Activated T-cell treated with anti-CD3 and anti-CD28 coated beads, Interleukin-2, amount 50 U/mL, for 24 hours (primary cell): ENCODE results near the gene PFKL.
"Not testable (repeated sequence)": the region's sequence is repeated elsewhere in the genome, so short reads cannot be mapped to it uniquely, and the experiment has no call there.

Experiments used
- DNase-seq: peaks from one replicate; pipeline ENCODE4 v3.0.0-alpha.2; 2020
- H3K27ac Mint-ChIP-seq: 2 replicates; pipeline ENCODE4 v1.8.0; 2020; ENCODE audit warnings: mild to moderate bottlenecking, mixed read lengths
- H3K27me3 Mint-ChIP-seq: 2 replicates; pipeline ENCODE4 v1.8.0; 2020; ENCODE audit warnings: mixed read lengths
- H3K36me3 Mint-ChIP-seq: 2 replicates; pipeline ENCODE4 v1.8.0; 2020; ENCODE audit warnings: low read depth, mixed read lengths
- H3K4me1 Mint-ChIP-seq: 2 replicates; pipeline ENCODE4 v1.8.0; 2020; ENCODE audit warnings: low read depth, mixed read lengths
- H3K4me3 Mint-ChIP-seq: 2 replicates; pipeline ENCODE4 v1.8.0; 2020; ENCODE audit warnings: mild to moderate bottlenecking, moderate library complexity, mixed read lengths
- H3K9me3 Mint-ChIP-seq: 2 replicates; pipeline ENCODE4 v1.8.0; 2020; ENCODE audit warnings: mixed read lengths

PFKL gene

DNA sequence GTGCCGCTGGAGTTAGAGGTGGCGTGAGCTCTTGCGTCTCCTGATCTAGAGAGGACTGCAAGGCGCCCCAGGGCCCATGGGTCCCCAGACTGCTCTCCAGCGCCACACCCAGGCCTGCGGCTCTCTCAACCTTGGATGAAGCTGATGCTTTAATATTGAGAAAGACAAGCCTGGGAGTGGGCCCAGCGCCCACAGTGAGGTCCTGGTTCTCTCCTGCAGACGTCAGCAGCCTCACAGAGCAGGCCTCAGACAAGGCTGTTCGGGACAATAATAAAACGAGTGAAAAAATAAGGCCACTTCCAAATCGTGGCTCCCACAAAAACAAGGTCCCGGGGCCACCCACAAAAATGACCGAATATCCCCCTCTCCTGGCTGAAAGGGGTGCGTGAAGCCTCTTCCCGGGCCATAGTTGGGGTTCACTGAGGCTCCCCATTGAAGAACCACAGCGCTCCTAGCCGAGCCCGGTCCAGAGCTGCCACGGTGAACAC is 32.2 kb upstream of the PFKL start:
- H3K27me3 Mint-ChIP-seq: no peaks in the 10 kb centered on the region
- no peak for DNase-seq
- no peaks in the 10 kb centered on the region for H3K36me3 Mint-ChIP-seq

DNA sequence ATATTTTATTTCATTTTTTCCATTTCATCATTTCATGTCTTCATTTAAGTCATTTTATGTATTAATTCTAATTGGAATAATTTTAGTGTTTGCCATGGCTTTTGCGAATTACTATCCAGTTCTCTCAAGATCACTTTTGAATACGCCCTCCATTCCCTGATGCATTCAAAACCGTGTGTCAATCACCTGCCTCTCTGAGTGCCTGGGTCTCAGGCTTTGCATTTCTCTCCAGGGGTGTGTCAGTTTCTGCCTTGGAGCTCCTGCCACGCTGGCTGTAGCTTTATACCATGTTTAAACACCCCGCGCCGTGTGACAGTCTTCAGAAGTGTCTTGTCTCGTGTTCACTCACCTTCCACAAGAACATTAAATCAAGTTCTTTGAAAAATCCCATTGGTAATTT is 30.8 kb upstream of the PFKL start:
- Mint-ChIP-seq H3K9me3 (no peaks in the 10 kb centered on the region), H3K4me3 (no peak overlapping the region), H3K4me1 (no peaks in the 10 kb centered on the region), H3K27me3 (no peaks in the 10 kb centered on the region), H3K27ac (no peak overlapping the region), H3K36me3 (no peaks in the 10 kb centered on the region)
- no peak for DNase-seq

More for the DNA sequence above, 32.2 kb upstream of the PFKL start:
- Mint-ChIP-seq H3K9me3 (no peaks in the 10 kb centered on the region), H3K4me1 (no peaks in the 10 kb centered on the region), H3K4me3 (no peak overlapping the region), H3K27ac (no peak overlapping the region)

DNA sequence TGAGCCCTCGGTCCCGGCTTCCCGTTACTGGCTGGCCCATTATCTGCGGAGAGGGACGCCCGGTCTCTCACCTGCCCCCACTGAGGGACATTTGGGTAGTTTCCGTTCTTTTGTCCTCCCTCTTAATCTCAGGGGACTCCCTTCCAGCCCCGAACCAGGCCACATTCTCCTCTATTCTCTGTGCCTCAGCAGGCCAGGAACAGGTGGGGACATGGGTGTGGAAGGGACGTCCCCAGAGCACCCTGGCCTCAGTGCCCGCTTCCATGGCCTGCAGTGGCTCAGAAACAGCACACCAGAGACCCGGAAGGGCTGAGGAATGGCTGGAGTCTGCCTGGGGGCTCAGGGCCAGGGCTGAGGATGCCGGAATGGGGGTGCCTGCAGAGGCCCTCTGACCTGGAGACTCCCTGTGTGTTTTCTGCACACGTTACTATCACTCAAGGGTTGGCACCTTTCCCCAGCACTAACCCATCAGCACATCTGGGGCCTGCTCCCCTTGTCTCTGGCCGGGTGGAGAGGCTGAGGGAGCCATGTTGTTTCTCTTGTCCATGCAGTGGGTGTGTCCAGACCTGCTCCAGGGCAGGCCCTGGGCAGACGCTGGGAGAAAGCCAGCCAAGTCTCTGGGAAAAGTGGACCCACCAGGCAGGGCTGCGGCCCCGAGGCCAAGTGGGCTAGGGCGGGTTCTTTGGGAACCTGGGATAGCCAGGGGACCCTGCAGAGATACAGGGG is 28.1 kb upstream of the PFKL start:
- no peak for DNase-seq
- Mint-ChIP-seq H3K27ac (no peak overlapping the region), H3K9me3 (no peaks in the 10 kb centered on the region), H3K4me1 (no peaks in the 10 kb centered on the region), H3K27me3 (no peaks in the 10 kb centered on the region), H3K36me3 (no peaks in the 10 kb centered on the region), H3K4me3 (no peak overlapping the region)

DNA sequence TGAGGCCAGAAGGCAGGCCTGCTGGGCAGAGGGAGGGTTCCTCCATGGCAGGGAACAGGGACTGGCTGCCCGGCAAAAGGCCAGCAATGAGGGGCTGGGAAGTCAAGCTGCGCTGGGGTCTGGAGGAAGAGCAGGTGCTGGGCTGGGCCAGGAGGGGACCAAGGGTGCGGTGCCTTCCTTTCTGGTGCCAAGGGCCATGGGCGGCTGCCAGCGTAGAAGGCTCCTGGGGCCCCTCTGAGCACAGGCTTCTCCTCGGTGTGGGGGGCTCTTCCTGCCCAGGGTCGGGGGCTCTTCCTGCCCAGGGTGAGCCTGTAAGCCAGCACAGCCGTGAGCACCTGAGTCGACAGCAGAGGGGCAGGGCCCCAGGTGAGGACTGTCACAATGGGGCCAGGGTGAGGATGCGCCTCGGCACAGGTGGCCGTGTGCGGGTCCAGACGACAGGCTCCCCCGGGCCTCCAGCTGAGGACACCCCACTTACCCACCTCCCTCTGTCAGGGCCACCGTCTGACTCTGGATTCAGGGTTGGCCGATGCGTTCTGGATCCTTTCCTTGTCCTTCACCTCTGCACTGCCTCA is 27.5 kb upstream of the PFKL start:
- Mint-ChIP-seq H3K27me3 (no peaks in the 10 kb centered on the region), H3K9me3 (no peaks in the 10 kb centered on the region), H3K4me1 (no peaks in the 10 kb centered on the region), H3K36me3 (no peaks in the 10 kb centered on the region), H3K27ac (no peak overlapping the region), H3K4me3 (no peak overlapping the region)
- no peak for DNase-seq

DNA sequence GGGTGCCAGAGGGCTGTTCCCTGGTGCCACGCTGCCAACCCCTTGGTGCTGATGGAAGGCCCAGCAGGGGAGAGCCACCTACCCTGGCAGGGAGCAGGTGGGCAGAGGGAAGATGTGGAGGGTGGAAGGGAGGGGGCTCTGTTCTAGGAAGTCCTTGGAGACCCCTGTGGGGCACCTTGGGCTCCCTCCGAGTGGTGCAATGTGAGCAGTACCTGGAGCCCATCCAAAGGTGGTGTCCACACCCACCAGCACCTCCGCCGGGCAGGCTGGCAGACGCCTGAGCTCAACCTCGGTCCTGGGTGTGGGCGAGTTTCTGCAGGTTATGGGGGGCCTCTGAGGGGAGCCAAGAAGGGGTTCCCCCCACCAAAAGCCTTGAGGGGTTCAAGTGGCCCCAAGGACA is 26.8 kb upstream of the PFKL start:
- H3K9me3 Mint-ChIP-seq: no peaks in the 10 kb centered on the region
- H3K4me1 Mint-ChIP-seq: no peaks in the 10 kb centered on the region
- no peaks in the 10 kb centered on the region for H3K36me3 Mint-ChIP-seq
- DNase-seq: no peak
- H3K4me3 Mint-ChIP-seq: no peak overlapping the region
- H3K27ac Mint-ChIP-seq: no peak overlapping the region
- no peaks in the 10 kb centered on the region for H3K27me3 Mint-ChIP-seq

DNA sequence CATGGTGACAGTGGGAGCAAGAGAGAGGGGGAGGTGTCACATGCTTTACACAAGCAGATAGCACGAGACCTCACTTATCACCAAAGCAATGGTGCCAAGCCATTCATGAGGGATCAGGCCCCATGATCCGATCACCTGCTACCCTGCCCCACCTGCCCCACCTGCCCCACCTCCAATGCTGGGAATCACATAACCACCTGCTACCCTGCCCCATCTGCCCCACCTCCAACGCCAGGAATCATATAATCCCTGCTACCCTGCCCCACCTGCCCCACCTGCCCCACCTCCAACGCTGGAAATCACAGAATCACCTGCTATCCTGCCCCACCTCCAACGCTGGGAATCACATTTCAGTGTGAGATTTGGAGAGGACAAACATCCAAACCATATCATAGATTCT is 24.8 kb upstream of the PFKL start:
- no peak overlapping the region for H3K27ac Mint-ChIP-seq
- no peak for DNase-seq
- H3K27me3 Mint-ChIP-seq: no peaks in the 10 kb centered on the region
- no peak overlapping the region for H3K4me3 Mint-ChIP-seq
- no peaks in the 10 kb centered on the region for H3K36me3 Mint-ChIP-seq
- no peaks in the 10 kb centered on the region for H3K4me1 Mint-ChIP-seq
- H3K9me3 Mint-ChIP-seq: no peaks in the 10 kb centered on the region

DNA sequence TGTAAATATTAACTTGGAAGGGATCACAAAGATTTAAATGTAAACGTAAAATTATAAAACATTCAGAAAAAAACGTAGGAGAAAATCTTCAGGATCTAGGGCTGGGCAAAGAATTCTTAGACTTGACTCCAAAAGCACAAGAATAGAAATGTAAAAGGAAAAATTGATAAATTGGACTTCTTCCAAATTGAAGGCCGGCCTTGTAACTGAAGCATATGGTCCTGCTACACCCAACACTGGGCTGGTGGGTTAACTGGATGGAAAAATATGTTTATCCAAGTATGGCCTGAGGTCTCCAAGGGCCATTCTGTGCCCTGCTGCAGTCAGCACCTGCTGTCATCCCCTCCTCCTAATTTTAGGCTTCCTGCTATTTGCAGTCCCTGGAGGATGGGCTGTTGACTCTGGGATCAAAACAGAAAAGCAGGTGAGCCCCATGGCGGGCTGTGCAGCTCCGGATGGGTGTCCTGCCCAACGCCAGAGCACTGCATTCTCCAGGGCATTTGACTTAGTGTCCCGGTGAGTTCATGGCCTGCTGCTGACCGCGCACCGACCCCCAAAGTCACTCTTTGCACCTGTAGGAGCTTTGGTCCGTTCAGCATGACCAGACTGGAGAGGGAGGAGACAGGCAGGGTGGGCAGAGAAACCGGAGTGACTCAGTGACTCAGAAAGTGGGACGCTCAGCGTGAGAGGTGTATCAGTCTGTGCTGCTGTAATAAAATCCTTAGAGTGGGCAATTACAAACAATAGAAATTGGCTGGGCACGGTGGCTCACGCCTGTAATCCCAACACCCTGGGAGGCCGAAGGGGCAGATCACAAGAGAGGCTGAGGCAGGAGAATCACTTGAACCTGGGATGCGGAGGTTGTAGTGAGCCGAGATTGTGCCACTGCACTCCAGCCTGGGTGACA is 20.2 kb upstream of the PFKL start:
- H3K9me3 Mint-ChIP-seq: no peaks in the 10 kb centered on the region
- no peaks in the 10 kb centered on the region for H3K36me3 Mint-ChIP-seq
- no peak for DNase-seq
- H3K4me3 Mint-ChIP-seq: no peak overlapping the region
- H3K27ac Mint-ChIP-seq: no peak overlapping the region
- H3K4me1 Mint-ChIP-seq: no peaks in the 10 kb centered on the region
- H3K27me3 Mint-ChIP-seq: no peaks in the 10 kb centered on the region

DNA sequence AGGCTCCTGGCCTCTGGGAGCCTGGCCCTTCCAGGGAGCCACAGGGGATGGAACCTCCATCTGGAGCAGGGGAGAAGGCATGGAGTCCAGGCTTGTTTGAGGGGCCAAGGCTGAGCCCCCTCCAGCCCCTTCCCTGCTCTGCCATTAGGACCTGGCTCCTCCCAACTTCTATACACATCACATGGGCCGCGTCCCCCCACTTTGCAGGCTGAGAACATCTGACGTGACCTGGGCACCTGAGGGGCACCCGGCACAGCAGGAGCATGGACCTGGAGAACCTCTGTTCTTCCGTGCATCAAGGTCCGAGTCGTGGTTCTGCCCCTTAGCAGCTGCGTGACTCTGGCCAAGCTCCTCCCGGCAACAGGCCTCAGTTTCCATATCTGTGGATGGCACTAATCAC is 18.1 kb upstream of the PFKL start:
- Mint-ChIP-seq H3K9me3 (no peaks in the 10 kb centered on the region), H3K27ac (no peak overlapping the region), H3K4me1 (no peaks in the 10 kb centered on the region), H3K4me3 (no peak overlapping the region), H3K27me3 (no peaks in the 10 kb centered on the region), H3K36me3 (no peaks in the 10 kb centered on the region)
- DNase-seq: no peak

DNA sequence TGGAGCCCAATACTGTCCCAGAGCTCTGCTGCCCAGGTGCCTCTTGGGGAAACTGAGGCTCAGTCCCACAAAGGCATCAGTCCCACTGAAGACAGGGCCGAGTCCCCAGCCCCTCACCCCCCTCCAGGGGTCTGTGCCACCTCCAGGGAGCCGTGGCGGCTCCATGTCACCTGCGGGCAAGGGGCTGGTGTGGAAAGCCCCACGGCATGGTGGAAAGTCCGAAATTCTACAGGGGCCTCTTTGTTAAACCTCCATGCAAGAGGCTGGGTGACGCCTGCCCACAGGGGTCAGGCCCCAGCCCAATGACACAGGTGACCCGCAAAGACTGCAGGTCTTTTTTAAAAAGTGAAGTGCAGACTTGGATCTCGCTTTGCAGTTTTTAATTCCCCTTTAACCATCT is 17.5 kb upstream of the PFKL start:
- H3K36me3 Mint-ChIP-seq: no peaks in the 10 kb centered on the region
- H3K27me3 Mint-ChIP-seq: no peaks in the 10 kb centered on the region
- no peaks in the 10 kb centered on the region for H3K9me3 Mint-ChIP-seq
- no peaks in the 10 kb centered on the region for H3K4me1 Mint-ChIP-seq
- no peak overlapping the region for H3K27ac Mint-ChIP-seq
- no peak overlapping the region for H3K4me3 Mint-ChIP-seq
- no peak for DNase-seq

DNA sequence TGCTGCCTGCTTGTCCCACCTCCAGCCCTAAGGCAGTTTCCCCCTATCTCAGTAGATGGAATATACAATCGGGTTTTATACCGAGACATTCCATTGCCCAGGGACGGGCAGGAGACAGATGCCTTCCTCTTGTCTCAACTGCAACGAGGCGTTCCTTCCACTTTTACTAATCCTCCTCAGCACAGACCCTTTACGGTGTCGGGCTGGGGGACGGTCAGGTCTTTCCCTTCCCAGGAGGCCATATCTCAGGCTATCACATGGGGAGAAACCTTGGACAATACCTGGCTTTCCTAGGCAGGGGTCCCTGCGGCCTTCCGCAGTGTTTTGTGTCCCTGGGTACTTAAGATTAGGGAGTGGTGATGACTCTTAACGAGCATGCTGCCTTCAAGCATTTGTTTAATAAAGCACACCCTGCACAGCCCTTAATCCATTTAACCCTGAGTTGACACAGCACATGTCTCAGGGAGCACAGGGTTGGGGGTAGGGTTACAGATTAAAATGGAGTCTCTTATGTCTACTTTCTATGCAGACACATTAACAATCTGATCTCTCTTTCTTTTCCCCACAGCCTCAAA is 16.6 kb upstream of the PFKL start:
- H3K36me3 Mint-ChIP-seq, H3K4me3 Mint-ChIP-seq, DNase-seq, H3K9me3 Mint-ChIP-seq, H3K4me1 Mint-ChIP-seq, H3K27me3 Mint-ChIP-seq, H3K27ac Mint-ChIP-seq: not testable (repeated sequence)

DNA sequence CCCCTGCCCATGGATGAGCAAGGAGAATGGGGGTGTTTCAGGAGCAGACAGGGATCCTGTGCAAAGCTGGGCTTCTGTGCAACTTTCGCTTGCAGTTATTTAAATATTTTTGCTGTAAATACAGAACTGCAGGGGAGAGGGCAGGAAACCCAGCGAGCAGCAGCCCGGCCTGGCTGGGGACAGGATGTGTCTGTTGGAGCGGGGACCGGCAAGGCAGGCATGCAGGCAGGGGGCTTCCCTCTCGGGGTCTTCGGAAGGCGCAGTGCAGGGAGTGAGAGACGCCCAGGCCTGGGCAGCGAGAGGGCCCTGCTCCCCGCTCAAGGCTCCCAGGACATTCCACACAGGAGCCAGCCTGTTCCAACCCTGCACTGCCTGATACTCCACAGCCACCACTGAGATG is 15.9 kb upstream of the PFKL start:
- Mint-ChIP-seq H3K4me1 (no peaks in the 10 kb centered on the region), H3K27ac (no peak overlapping the region), H3K9me3 (no peaks in the 10 kb centered on the region), H3K4me3 (no peak overlapping the region), H3K36me3 (no peaks in the 10 kb centered on the region), H3K27me3 (no peaks in the 10 kb centered on the region)
- DNase-seq: no peak

DNA sequence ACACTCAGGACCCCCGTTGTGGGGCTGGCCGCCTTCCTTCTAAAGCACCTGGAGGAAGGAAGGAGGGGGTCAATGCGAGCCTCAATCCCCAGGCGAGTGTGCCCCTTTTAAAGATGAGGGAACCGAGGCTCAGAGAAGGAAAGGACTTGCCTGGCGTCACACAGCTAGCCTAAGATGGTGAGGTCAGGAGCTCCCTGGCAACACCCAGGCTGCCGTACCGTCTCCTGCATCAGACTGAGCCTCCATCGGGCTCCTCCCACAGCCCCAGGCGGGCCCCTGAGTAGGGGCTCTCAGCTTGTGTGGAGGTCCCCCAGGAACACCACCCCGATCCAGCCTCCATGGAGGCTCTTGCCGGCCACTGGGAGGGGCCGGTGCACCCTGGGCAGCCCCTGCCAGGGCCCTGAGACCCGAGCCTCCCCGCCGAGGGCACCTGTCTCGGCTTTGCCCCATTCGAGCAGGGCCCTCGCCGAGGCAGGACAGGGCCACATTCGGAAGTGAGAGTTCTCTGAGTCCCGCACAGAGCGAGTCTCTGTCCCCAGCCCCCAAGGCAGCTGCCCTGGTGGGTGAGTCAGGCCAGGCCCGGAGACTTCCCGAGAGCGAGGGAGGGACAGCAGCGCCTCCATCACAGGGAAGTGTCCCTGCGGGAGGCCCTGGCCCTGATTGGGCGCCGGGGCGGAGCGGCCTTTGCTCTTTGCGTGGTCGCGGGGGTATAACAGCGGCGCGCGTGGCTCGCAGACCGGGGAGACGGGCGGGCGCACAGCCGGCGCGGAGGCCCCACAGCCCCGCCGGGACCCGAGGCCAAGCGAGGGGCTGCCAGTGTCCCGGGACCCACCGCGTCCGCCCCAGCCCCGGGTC is 14.5 kb upstream of the PFKL start, which contains the start of gene AIRE:
AIRE (plus strand) TSS at position 739 of the 855 bp plus-strand sequence. CDS start 131 bp downstream, outside the sequence.
- H3K36me3 Mint-ChIP-seq: no peaks in the 10 kb centered on the region
- no peaks in the 10 kb centered on the region for H3K4me1 Mint-ChIP-seq
- no peak within 1 kb of the TSS for H3K4me3 Mint-ChIP-seq
- DNase-seq: no peak
- H3K9me3 Mint-ChIP-seq: no peaks in the 10 kb centered on the region
- H3K27me3 Mint-ChIP-seq: no peaks in the 10 kb centered on the region
- H3K27ac Mint-ChIP-seq: no peak within 1 kb of the TSS

DNA sequence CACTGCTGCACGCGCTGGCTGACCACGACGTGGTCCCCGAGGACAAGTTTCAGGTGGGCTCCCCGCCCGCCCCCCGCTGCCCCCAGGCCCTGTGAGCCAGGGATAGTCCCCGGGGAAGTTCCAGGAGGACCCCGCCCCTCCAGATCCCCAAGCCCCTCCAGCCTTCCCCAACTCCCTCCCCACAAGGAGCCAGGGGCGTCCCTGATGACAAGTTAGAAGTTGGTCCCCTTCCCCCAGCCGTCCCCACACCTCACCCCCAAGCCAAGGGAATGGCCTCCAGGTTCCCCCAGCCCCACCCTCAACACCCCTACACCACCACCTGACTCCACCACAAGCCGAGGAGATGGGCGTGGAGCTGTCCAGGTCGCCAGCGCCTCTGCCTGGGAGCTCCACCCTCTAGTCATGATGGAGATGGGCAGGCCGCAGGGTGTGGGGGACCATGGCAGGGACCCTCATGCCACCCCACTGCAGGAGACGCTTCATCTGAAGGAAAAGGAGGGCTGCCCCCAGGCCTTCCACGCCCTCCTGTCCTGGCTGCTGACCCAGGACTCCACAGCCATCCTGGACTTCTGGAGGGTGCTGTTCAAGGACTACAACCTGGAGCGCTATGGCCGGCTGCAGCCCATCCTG is 13.7 kb upstream of the PFKL start:
- H3K27ac Mint-ChIP-seq: no peak overlapping the region
- no peaks in the 10 kb centered on the region for H3K9me3 Mint-ChIP-seq
- no peaks in the 10 kb centered on the region for H3K4me1 Mint-ChIP-seq
- no peaks in the 10 kb centered on the region for H3K36me3 Mint-ChIP-seq
- no peaks in the 10 kb centered on the region for H3K27me3 Mint-ChIP-seq
- H3K4me3 Mint-ChIP-seq: no peak overlapping the region
- DNase-seq: no peak
